Measurements from ENCODE around the gene CTIF. TPM values are rescaled to one million over a fixed set of nuclear protein-coding genes. Genes with fewer than 3 reads are reported as not detected.

The CTIF gene
- total RNA-seq, 1 donor from 2014 or later = 15.0 TPM

- DNase-seq (ENCODE audit: low read depth) (no peak), FAIRE-seq (no peak)
- H3K4me3 ChIP-seq (ENCODE audit: low read depth, low read length) = no peak overlapping the region
- H3K36me3 ChIP-seq (ENCODE audit: control insufficient read depth, insufficient read depth, low read length) = peaks cover 9% of the 10 kb centered on the region
- TF ChIP-seq, protein P1, sequence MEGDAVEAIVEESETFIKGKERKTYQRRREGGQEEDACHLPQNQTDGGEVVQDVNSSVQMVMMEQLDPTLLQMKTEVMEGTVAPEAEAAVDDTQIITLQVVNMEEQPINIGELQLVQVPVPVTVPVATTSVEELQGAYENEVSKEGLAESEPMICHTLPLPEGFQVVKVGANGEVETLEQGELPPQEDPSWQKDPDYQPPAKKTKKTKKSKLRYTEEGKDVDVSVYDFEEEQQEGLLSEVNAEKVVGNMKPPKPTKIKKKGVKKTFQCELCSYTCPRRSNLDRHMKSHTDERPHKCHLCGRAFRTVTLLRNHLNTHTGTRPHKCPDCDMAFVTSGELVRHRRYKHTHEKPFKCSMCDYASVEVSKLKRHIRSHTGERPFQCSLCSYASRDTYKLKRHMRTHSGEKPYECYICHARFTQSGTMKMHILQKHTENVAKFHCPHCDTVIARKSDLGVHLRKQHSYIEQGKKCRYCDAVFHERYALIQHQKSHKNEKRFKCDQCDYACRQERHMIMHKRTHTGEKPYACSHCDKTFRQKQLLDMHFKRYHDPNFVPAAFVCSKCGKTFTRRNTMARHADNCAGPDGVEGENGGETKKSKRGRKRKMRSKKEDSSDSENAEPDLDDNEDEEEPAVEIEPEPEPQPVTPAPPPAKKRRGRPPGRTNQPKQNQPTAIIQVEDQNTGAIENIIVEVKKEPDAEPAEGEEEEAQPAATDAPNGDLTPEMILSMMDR (IDR thresholded peaks at IDR 0.05; ENCODE audit: insufficient read depth, low read length, severe bottlenecking) = no peak
- no peaks in the 10 kb centered on the region for H3K27me3 ChIP-seq (ENCODE audit: control insufficient read depth, insufficient read depth, low read length)
Measured at GRCh38 chr18:48631851-48632250, 93.0 kb downstream of the CTIF start.

DNA sequence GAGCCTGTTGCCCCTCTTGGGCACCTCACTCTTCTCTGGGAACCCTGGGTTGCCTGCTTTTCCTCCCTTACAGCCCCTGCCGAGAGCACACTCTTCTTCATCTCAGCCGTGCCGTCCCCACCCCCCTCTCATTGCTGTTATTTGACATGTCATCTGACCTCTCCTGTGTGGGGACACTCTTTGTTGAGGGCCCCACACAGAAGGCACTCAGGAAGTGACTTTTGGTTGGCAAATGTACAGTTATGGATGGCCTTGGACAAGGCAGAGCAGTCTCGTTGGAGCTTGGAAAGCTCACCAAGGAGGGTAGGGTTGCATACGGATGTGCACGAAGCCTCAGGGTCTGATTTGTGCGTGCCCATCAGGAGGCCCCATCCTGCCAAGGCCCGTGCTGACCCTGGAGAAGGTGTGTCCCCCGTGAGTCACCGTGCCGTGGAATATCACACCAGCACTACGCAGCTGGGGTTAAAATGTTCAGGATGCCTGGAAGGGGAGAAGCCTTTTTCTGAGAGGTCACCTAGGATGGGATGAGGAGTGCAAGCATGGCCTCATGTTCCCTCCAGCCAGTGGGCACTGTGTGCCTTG is 93.9 kb downstream of the CTIF start:
- no peak for FAIRE-seq
- no peak overlapping the region for H3K4me3 ChIP-seq (ENCODE audit: low read depth, low read length)
- no peak for DNase-seq (ENCODE audit: low read depth)
- peaks cover 9% of the 10 kb centered on the region for H3K36me3 ChIP-seq (ENCODE audit: control insufficient read depth, insufficient read depth, low read length)
- TF ChIP-seq, protein P1 (IDR thresholded peaks at IDR 0.05; ENCODE audit: insufficient read depth, low read length, severe bottlenecking) = no peak
- H3K27me3 ChIP-seq (ENCODE audit: control insufficient read depth, insufficient read depth, low read length) = no peaks in the 10 kb centered on the region

DNA sequence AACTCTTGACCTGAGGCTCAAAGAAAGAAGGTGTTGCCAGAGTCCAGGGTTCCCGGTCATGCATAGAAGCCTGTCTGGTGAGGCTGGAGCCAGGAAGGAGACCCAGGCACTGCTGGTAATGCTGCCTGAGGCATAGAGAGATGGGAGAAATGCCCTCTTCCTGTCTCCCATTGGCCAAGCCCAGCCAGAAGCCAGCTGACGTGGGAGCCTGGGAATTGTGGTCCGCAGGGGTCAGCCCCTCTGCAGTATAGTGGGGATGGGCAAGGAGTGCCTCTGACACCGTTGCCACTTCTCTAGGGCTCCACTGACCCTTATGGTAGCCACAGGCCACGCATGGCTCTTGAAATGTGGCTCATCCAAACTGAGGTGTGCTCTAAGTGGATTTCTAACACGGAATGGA is 95.7 kb downstream of the CTIF start:
- TF ChIP-seq, protein P1 (IDR thresholded peaks at IDR 0.05; ENCODE audit: insufficient read depth, low read length, severe bottlenecking) = no peak
- FAIRE-seq = peak; percentile 18
- DNase-seq (ENCODE audit: low read depth) = no peak
- Histone ChIP-seq H3K27me3 (ENCODE audit: control insufficient read depth, insufficient read depth, low read length) (no peaks in the 10 kb centered on the region), H3K4me3 (ENCODE audit: low read depth, low read length) (no peak overlapping the region), H3K36me3 (ENCODE audit: control insufficient read depth, insufficient read depth, low read length) (peaks cover 9% of the 10 kb centered on the region)

DNA sequence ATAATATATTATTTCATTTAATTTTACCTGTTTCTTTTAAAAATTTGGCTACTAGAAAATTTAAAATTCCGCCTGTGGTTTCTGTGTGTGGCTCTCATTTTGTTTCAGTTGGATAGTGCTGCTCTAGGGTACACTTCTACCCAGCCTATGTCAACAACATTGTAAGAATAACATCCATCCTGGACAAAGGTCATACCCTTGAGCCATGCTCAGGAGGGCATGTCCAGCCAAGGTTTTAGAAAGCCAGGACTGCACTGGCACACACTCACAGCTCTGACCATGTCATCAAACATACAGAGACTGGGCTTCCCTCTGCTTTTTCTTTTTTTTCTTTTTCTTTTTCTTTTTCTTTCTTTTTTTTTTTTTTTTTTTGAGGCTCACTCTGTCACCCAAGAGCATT is 96.1 kb downstream of the CTIF start:
- H3K4me3 ChIP-seq (ENCODE audit: low read depth, low read length) = no peak overlapping the region
- no peak for FAIRE-seq
- DNase-seq (ENCODE audit: low read depth) = no peak

GRCh38 chr18:48635806-48636205 is 97.0 kb downstream of the CTIF start:
- no peak for DNase-seq (ENCODE audit: low read depth)
- H3K36me3 ChIP-seq (ENCODE audit: control insufficient read depth, insufficient read depth, low read length) = peaks cover 14% of the 10 kb centered on the region
- H3K4me3 ChIP-seq (ENCODE audit: low read depth, low read length) = no peak overlapping the region
- H3K27me3 ChIP-seq (ENCODE audit: control insufficient read depth, insufficient read depth, low read length) = no peaks in the 10 kb centered on the region
- FAIRE-seq = no peak
- TF ChIP-seq, protein P1 (IDR thresholded peaks at IDR 0.05; ENCODE audit: insufficient read depth, low read length, severe bottlenecking) = no peak

More for the DNA sequence above, 96.1 kb downstream of the CTIF start:
- TF ChIP-seq, protein P1 (IDR thresholded peaks at IDR 0.05; ENCODE audit: insufficient read depth, low read length, severe bottlenecking) = no peak
- H3K27me3 ChIP-seq (ENCODE audit: control insufficient read depth, insufficient read depth, low read length) = no peaks in the 10 kb centered on the region
- peaks cover 11% of the 10 kb centered on the region for H3K36me3 ChIP-seq (ENCODE audit: control insufficient read depth, insufficient read depth, low read length)

DNA sequence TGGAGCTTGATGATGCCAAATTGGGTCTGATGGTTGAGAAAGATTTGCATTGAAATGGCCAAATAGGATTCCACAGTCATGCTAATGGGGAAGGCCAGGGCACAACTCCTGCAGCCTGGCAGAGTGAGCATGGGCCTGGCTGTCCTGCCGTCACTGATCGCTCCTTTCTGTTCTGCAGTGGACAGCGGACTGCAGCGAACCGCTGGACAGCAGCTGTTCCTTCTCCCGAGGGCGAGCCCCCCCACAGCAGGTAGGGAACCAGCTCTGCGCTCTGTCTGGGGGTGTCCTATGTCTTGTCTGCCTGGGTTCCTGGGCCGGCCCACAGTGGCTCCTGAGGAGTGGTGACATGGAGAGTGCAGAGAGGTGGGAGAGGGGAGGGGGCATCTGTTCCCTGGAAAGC is 97.6 kb downstream of the CTIF start:
- no peak for DNase-seq (ENCODE audit: low read depth)
- FAIRE-seq = no peak

More for the DNA sequence above, 97.6 kb downstream of the CTIF start:
- Histone ChIP-seq H3K27me3 (ENCODE audit: control insufficient read depth, insufficient read depth, low read length) (no peaks in the 10 kb centered on the region), H3K4me3 (ENCODE audit: low read depth, low read length) (no peak overlapping the region), H3K36me3 (ENCODE audit: control insufficient read depth, insufficient read depth, low read length) (peaks cover 14% of the 10 kb centered on the region)
- TF ChIP-seq, protein P1 (IDR thresholded peaks at IDR 0.05; ENCODE audit: insufficient read depth, low read length, severe bottlenecking) = no peak
